ENCODE results near the gene COMMD8. TPM values are rescaled to one million over a fixed set of nuclear protein-coding genes. Genes with fewer than 3 reads are reported as not detected.
A peak's percentile ranks its signal among the peaks of the same experiment; 100 is the strongest.
"Not testable (repeated sequence)": the region's sequence is repeated elsewhere in the genome, so short reads cannot be mapped to it uniquely, and the experiment has no call there.

The COMMD8 gene
- polyA plus RNA-seq (2012; ENCODE audit: insufficient read depth, insufficient read length): 21.6 TPM

DNA sequence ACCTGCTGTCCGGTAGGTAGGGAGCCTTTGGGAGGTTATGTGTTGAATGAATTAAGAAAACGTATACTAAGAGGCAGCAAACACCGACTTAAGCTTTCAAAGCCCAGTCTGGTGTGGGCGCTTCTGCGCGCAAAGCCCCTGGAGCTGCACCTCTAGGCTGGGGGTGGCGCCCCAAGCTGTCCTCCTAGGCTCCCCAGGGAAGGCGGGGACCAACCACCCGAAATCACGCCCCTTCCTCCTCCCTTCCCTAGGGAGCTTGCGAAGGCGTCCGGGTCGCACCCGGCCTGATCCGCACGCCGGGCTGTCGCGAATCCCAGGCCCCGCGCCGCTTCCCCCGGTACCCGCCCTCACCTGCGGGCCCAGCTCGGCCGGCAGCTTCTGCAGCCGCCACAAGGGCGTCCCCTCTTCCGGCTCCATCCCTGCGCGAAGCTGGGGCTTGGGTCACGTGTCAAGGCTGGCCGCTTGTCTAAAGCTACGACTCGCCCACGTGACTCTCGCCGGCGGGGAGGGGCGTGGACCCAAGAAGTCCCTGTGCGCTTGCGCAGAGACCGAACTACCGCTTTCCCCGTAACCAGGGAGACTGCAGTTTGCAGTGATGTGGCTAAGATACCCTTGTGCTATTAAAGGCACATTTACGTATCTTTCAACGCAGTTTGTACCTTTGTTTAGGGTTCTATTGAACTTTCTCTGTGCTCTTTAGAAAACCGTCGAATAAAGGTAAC is at the start of gene COMMD8:
Gene COMMD8, minus strand, starts transcription at position 468 of the 722 bp plus-strand sequence. Its CDS starts 51 bp downstream, at position 417.
- H3K4me3 ChIP-seq (ENCODE audit: low read length): peak within 1 kb of the TSS; percentile 87
- DNase-seq (ENCODE audit: low read depth, low spot score): peak; percentile 95

DNA sequence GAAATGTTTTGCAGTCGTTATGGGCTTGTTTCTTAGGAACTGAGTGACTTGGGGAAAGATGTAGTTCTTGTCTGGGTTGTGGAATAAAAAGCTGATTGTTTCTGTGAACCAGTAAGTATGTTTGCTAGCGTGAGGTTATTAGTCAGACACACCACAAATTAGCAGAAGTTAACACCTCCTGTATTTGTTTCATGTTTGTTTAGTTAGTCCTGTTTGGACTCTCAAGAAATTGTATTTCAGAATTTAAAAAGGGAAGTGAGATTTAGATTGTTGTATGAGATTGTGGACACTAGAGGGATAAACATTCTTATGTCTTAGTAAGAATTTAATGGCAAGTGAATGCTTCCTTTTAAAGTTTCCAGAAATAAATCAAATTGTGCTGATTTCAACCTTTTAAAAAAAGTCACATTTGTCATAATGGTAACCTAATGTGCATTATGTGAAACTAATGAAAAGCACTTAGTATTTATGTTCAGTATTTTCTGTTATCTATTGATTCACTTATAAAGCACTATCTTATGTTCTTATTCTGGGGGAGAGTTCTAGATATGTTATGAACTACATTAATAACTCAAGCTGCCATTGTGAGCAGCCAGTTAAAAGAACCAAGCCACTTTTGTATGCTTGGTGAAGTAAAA is 47.1 kb upstream of the COMMD8 start:
- H3K4me3 ChIP-seq (ENCODE audit: low read length): no peak overlapping the region
- DNase-seq (ENCODE audit: low read depth, low spot score): no peak

DNA sequence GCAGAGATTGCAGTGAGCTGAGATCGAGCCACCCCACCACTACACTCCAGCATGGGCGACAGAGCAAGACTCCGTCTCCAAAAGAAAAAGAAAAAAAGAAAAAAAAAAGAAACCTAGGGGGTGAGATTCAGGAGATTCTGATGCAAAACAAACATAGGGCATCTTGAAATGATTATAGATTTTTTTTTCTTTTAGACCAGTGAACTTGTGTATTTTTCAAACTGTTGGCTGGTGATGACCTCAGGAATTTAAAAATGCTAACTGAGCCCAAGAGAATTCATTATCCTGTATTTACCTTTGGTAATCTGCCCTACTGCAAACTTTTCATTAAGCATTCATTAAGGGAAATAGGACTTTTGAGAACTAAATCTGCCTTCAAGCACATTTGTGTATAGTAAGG is 42.2 kb upstream of the COMMD8 start:
- H3K4me3 ChIP-seq (ENCODE audit: low read length): no peak overlapping the region
- DNase-seq (ENCODE audit: low read depth, low spot score): no peak

DNA sequence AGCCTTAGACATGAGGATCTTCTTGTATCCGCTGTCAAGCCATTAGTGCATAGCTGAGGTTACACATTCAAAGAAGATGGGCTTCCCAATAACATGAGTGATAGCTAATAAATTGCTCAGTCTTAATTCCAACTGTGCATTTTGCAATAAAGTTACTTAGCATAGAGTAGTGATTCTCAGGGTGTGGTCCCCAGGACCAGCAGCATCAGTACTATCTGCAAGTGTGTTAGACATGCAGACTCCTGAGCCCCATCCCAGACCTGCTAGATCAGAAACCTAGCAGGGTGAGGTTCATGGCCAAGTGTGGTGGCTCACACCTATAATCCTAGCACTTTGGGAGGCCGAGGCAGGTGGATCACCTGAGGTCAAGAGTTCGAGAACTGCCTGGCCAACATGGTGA is 41.6 kb upstream of the COMMD8 start:
- no peak for DNase-seq (ENCODE audit: low read depth, low spot score)
- no peak overlapping the region for H3K4me3 ChIP-seq (ENCODE audit: low read length)

DNA sequence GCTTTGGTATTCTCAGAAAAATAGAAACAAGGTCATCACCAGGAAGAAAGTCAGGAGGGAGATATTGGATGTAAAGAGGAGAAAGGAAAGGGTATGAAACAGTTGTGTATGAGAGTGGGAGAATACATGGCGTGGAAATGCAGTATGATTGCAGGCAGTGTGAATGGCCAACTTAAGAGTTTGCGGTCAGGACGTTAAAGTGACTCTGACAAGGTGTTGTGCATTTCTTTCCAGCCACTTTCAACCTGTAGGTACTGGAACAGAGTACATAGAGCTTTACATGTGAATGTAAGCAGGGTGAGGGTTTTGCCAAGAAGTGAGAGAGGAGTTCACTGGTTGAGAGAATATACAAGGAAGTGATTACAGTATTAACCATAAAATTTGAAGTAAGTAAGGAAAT is 37.3 kb upstream of the COMMD8 start:
- H3K4me3 ChIP-seq (ENCODE audit: low read length): no peak overlapping the region
- no peak for DNase-seq (ENCODE audit: low read depth, low spot score)

DNA sequence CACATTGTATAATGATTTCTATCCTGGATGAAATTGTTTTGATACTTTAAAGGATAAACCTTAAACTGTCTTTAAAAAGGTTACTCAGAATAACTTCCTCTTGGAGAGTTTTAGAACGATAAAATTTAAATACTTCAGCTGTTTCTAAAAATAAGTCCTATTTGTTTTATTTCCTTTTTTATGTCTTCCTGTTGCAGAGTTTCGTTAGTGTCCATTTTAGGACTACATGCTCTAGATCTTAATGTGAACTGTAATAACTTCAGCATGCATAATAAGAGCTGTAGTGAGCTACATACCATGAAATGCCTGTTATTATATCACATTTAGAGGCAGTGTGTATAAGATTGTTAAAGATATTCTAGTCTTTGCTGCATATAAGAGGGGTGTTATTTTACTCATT is 36.2 kb upstream of the COMMD8 start:
- no peak overlapping the region for H3K4me3 ChIP-seq (ENCODE audit: low read length)
- DNase-seq (ENCODE audit: low read depth, low spot score): no peak

DNA sequence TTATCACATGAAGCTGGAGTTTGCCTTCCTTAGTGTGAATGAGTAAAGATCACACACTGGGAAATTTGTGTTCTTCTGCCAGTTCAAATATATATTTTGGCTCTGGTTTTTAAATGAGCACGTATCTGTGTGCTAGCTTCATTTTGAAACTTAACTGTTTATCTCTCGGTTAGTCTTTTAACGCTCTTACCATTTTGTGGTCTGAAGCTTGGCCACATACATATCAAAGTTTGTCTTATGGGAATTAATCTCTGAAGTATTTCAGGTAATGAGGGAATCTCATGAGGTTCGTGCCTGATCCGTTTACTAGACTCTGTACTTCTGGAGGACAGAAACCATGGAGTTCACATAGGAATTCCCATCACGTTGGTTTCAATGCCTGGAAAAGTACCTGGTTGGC is 35.4 kb upstream of the COMMD8 start:
- no peak for DNase-seq (ENCODE audit: low read depth, low spot score)
- no peak overlapping the region for H3K4me3 ChIP-seq (ENCODE audit: low read length)

DNA sequence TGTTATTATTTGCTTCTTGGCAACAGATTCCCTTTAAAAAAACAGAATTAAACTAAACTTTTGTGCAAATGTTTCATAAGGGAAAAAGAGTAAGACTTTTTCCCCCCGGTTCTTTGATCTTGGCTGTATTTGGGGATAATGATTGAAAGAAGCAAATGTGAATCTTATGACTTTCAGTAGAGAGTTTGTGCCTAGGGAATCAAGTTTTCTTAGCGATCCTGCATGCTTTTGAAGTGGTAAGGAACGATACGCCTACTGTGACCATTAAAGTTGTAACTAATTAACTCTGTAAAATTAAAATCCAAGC is 30.6 kb upstream of the COMMD8 start:
- H3K4me3 ChIP-seq (ENCODE audit: low read length): no peak overlapping the region
- no peak for DNase-seq (ENCODE audit: low read depth, low spot score)

DNA sequence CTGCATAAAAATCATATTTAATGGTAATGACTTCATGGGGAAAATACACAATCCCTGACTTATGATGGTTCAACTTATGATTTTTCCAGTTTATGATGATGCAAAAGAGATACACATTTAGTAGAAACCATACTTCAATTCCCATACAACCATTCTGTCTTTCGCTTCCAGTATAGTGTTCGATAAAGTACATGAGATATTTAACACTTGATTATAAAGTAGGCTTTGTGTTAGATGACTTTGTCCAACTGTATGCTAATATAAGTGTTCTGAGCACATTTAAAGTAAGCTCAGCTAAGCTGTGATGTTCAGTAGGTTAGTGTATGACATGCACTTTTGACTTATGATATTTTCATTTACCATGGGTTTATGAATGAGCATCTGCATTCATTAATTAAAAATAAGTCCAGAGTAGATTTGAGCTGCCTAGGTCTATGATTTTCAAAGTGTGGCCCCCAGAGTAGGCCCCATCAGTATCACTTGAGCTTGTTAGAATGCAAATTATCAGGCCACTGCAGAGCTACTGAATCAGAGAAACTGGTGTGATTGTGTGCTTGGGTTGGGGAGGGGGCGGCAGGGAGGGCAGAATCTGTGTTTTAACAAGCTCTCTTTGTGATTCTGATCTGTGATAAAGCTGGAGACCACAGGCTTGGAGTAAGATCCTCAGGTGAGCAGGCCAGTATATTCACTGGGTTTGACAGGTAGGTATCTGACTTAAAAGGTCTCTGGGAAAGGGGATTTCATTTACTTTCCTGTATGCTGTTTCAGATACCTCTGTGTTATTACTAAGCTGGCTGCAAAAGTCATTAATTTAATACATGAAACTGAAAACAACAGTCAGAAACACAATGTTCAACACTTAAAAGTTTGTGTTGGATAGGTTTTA is 30.0 kb upstream of the COMMD8 start:
- no peak for DNase-seq (ENCODE audit: low read depth, low spot score)
- no peak overlapping the region for H3K4me3 ChIP-seq (ENCODE audit: low read length)

DNA sequence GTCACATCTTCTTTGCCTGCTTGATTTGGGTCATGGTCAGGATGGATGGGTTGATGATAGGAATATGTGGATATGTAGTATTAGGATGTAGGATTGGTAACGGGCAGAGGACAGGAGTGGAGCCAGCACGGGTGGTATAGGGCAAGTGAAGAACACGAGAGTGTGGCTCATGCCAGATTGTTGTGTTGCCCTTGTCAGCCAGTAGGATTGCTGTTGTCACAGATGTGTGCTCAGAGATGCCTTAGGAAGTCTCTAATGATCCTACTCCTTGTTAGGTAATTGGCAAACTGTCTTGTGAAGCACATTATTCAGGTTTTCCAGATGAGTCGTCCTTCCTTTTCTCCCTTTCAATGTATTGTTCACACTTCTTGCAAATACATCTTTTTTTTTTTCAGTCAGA is 27.0 kb upstream of the COMMD8 start:
- peak; percentile 21 for DNase-seq (ENCODE audit: low read depth, low spot score)
- no peak overlapping the region for H3K4me3 ChIP-seq (ENCODE audit: low read length)

DNA sequence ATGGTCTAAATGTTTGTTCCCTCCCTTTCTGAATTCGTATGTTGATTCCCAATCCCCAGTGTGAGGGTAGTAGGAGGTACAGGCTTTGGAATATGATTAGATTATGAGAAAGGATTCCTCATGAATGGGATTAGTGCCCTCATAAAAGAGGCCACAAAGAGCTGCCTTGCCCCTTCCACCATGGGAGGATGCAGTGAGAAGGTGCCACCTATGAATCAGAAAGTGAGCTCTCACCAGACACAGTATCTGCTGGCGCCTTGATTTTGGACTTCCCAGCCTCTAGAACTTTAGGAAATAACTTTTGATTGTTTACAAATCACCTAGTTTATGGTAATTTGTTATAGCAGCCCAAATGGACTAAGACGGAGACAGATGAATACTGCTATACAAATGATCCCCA is 25.2 kb upstream of the COMMD8 start:
- H3K4me3 ChIP-seq (ENCODE audit: low read length): no peak overlapping the region
- no peak for DNase-seq (ENCODE audit: low read depth, low spot score)

DNA sequence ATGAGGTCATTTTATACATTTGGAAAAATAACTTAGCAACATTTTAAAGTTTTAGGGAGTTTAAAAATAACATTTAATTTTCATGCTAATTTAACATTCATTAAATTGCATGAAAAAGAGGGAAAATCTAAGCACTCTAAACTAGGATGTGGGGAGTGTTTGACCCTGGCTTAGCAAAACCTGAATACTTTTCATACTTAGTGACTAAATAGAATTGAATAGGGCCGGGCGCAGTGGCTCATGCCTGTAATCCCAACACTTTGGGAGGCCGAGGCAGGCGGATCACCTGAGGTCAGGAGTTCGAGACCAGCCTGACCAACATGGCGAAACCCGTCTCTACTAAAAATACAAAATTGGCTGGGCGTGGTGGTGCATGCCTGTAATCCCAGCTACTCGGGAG is 23.2 kb upstream of the COMMD8 start:
- not testable (repeated sequence) for H3K4me3 ChIP-seq (ENCODE audit: low read length); DNase-seq (ENCODE audit: low read depth, low spot score)

DNA sequence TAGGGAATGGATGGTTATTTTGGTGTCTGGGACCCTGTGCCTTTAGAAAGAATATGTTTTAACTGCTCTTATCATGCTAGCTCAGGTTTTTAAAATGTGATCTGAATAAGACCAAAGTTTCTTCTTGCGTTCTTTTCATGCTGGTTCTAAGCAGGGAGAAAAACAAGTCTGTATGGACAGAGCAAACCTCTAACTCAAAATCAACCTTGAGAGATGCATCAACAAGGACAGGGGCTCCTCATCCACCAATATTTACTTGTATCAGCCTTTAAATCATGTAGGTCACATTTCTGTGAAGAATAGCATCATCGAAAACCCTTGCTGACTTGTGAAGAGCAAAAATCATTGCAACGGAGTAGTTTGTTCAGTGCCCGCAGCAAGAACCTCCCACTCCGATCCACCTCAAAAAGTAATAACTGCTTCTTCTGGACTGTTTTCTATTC is 22.8 kb upstream of the COMMD8 start:
- no peak for DNase-seq (ENCODE audit: low read depth, low spot score)
- H3K4me3 ChIP-seq (ENCODE audit: low read length): no peak overlapping the region

DNA sequence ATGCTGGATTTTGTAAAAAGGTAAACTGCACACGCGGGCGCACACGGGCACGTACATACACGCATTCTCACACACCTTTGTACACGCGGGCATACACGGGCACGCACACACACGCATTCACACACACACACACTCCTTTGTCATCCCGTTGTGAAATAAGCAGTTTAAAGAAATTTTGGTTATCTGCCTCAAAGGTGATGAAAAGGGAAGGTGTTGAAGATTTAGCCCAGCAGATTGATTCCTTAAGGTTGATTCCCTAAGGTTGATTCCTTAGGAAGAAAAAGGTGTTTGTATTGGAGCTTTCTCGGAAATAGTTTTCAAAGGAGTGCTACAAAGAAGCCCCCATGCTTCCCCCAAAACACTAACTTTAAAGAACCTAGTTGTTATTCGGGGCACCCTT is 22.3 kb upstream of the COMMD8 start:
- no peak for DNase-seq (ENCODE audit: low read depth, low spot score)
- H3K4me3 ChIP-seq (ENCODE audit: low read length): peak overlapping the region; percentile 53; the same call in 1 of the 2 replicates

DNA sequence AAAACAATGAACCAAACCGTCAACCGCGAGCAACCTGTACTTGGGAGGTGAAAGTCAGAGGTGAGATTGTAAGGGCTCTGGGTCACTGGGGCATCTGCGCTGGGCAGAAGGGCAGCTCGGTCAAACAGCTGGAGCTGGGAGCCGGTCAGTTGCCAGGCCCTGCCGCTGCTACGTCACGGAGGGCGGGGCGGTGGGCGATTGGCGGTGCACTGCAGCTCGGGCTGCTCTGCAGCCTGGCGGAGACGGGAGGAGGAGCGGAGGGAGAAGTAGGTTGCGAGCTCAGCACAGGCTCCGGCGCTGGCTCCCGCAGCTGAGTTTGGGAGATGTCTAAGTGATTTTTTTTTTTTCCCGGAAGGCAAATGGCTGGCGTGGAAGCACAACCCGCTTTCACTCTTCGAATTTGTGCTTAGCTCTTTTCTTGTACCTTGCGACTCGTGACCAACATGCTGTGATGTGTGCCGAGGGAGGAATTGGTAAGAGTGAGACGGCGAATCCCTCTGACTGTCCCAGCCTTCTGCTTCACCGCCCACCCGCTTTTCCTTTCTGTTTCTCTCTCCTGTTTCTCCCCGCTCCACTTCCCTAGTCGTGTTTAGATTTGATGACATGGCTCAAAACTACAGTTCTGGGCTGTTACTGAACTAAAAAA is 21.7 kb upstream of the COMMD8 start, which contains the start of gene ATP10D:
Gene ATP10D, plus strand, starts transcription at position 229 of the 646 bp plus-strand sequence. CDS start 27,266 bp downstream, outside the sequence.
- H3K4me3 ChIP-seq (ENCODE audit: low read length): peak within 1 kb of the TSS; percentile 53
- DNase-seq (ENCODE audit: low read depth, low spot score): no peak

DNA sequence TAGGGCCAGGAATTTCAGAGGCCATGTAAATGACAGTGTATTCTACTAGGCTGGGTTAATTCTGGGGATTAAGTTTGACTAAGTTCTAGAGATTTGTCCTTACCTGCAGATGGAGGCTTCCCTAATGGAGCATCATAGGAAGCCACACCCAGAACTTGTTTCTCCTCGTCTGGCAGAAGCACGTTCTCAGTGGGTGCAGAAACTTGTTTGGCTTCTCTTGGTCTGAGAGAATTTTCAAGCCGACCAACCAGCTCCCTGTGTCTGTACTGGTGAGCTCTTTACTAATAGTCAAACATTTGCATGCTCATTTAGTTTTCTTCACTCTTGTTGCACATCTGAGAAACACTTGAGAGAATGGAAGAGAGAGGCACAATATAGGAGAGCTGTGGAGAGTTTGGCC is 20.7 kb upstream of the COMMD8 start:
- no peak overlapping the region for H3K4me3 ChIP-seq (ENCODE audit: low read length)
- DNase-seq (ENCODE audit: low read depth, low spot score): no peak

DNA sequence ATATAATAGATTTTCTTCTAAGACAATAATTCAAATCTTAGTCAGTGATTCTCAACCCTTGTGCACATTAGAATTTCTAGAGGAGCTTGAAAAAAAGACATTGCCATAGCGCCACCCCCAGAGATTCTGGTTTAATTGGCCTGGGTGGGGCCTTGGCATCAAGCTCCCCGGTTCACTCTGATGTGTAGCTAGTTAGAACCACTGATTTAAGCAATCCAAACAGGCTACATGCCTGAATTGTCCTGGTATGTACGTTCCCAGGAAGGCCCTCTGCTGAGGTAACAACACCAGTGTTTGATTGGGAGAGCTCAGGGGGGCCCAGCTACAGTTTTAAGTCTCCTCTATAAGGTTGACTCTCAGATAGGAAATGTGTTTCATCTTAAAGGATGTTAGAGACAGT is 20.2 kb upstream of the COMMD8 start:
- DNase-seq (ENCODE audit: low read depth, low spot score): no peak
- H3K4me3 ChIP-seq (ENCODE audit: low read length): no peak overlapping the region

DNA sequence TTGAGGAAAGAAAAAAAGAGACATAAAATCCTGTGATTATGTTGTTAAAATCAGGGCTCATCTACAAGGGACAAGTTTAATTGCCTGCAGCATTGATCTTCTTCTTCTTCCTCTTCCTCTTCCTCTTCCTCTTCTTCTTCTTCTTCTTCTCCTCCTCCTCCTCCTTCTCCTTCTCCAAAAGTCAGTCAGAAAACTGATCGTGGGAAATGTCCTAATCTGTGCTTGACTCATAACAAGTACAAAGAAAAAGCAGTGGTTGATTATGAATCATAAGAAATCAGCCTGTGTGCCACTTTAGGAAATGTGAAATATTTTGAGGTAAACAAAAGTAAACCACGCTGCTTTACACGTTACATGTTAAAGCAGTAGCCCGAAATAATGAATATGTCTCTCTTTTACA is 18.8 kb upstream of the COMMD8 start:
- DNase-seq (ENCODE audit: low read depth, low spot score): no peak
- no peak overlapping the region for H3K4me3 ChIP-seq (ENCODE audit: low read length)

DNA sequence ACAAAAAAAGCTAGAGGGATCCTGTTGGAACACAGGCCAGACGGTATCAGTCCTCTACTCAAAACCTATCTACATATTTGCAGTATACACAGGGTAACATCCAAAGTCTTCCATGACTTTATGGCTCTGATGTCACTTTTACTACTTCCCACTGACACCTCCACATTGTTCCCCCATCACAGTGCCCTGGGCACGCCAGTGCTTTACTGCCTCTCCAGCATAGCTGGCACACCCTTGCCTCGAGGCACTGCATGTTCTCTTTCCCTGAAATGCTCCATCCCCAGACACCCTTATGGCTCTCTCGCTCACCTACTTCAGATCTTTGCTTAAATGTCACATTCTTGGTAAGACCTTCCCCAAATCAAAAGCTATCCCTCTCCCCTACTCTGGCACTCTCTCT is 15.3 kb upstream of the COMMD8 start:
- no peak for DNase-seq (ENCODE audit: low read depth, low spot score)
- H3K4me3 ChIP-seq (ENCODE audit: low read length): no peak overlapping the region

Measured in Jurkat, Clone E6-1 (cell line).